ENCODE data around the gene KRT10.

KRT10 gene

GRCh38 chr17:40857535-40857934, 35.1 kb upstream of the KRT10 start:
- TF ChIP-seq ZBTB7A (IDR thresholded peaks at IDR 0.05; ENCODE audit: low read depth) (no peak), EGR1 (IDR thresholded peaks at IDR 0.05) (no peak), YY1 (IDR thresholded peaks at IDR 0.05; ENCODE audit: low read depth) (no peak), EP300 (IDR thresholded peaks at IDR 0.05; ENCODE audit: borderline replicate concordance) (no peak), TAF1 (IDR thresholded peaks at IDR 0.05; ENCODE audit: low read depth) (no peak), MAX (IDR thresholded peaks at IDR 0.05) (no peak), REST (IDR thresholded peaks at IDR 0.05; ENCODE audit: low read depth) (no peak), TCF12 (IDR thresholded peaks at IDR 0.05; ENCODE audit: low read depth) (no peak), NFIC (IDR thresholded peaks at IDR 0.05) (no peak), FOXM1 (IDR thresholded peaks at IDR 0.05; ENCODE audit: borderline replicate concordance, low read depth) (no peak)

- TF ChIP-seq CEBPB (IDR thresholded peaks at IDR 0.05) (no peak), TEAD4 (IDR thresholded peaks at IDR 0.05) (no peak), NFIC (IDR thresholded peaks at IDR 0.05) (no peak)
Observed at GRCh38 chr17:40854175-40854814, 31.9 kb upstream of the KRT10 start.

- TF ChIP-seq TCF12 (IDR thresholded peaks at IDR 0.05; ENCODE audit: low read depth) (no peak), TAF1 (IDR thresholded peaks at IDR 0.05; ENCODE audit: low read depth) (no peak), YY1 (IDR thresholded peaks at IDR 0.05; ENCODE audit: low read depth) (no peak), USF1 (IDR thresholded peaks at IDR 0.05) (no peak), TEAD4 (IDR thresholded peaks at IDR 0.05) (no peak), EP300 (IDR thresholded peaks at IDR 0.05; ENCODE audit: borderline replicate concordance) (no peak), CREB1 (IDR thresholded peaks at IDR 0.05; ENCODE audit: low read depth) (no peak)
Observed at GRCh38 chr17:40852364-40852763, 29.9 kb upstream of the KRT10 start.

GRCh38 chr17:40850293-40850972, 28.0 kb upstream of the KRT10 start:
- TF ChIP-seq USF1 (IDR thresholded peaks at IDR 0.05) (no peak), EGR1 (IDR thresholded peaks at IDR 0.05) (no peak), CREB1 (IDR thresholded peaks at IDR 0.05; ENCODE audit: low read depth) (no peak), RAD21 (IDR thresholded peaks at IDR 0.05; ENCODE audit: low read depth) (no peak), CEBPB (IDR thresholded peaks at IDR 0.05) (no peak), YY1 (IDR thresholded peaks at IDR 0.05; ENCODE audit: low read depth) (no peak), TAF1 (IDR thresholded peaks at IDR 0.05; ENCODE audit: low read depth) (no peak), MAX (IDR thresholded peaks at IDR 0.05) (no peak), ZBTB7A (IDR thresholded peaks at IDR 0.05; ENCODE audit: low read depth) (no peak), NFIC (IDR thresholded peaks at IDR 0.05) (no peak), TCF12 (IDR thresholded peaks at IDR 0.05; ENCODE audit: low read depth) (no peak), TEAD4 (IDR thresholded peaks at IDR 0.05) (no peak), EP300 (IDR thresholded peaks at IDR 0.05; ENCODE audit: borderline replicate concordance) (no peak), REST (IDR thresholded peaks at IDR 0.05; ENCODE audit: low read depth) (no peak), FOXM1 (IDR thresholded peaks at IDR 0.05; ENCODE audit: borderline replicate concordance, low read depth) (no peak)

GRCh38 chr17:40849723-40850122, 27.3 kb upstream of the KRT10 start:
- no peak for TF ChIP-seq FOXM1 (IDR thresholded peaks at IDR 0.05; ENCODE audit: borderline replicate concordance, low read depth)
- no peak for TF ChIP-seq ZBTB7A (IDR thresholded peaks at IDR 0.05; ENCODE audit: low read depth)
- no peak for TF ChIP-seq RAD21 (IDR thresholded peaks at IDR 0.05; ENCODE audit: low read depth)
- no peak for TF ChIP-seq REST (IDR thresholded peaks at IDR 0.05; ENCODE audit: low read depth)
- TF ChIP-seq CREB1 (IDR thresholded peaks at IDR 0.05; ENCODE audit: low read depth) = no peak
- TF ChIP-seq TCF12 (IDR thresholded peaks at IDR 0.05; ENCODE audit: low read depth) = no peak
- TF ChIP-seq TEAD4 (IDR thresholded peaks at IDR 0.05) = no peak
- TF ChIP-seq TAF1 (IDR thresholded peaks at IDR 0.05; ENCODE audit: low read depth) = no peak
- no peak for TF ChIP-seq USF1 (IDR thresholded peaks at IDR 0.05)
- no peak for TF ChIP-seq EGR1 (IDR thresholded peaks at IDR 0.05)
- TF ChIP-seq MAX (IDR thresholded peaks at IDR 0.05) = no peak
- no peak for TF ChIP-seq EP300 (IDR thresholded peaks at IDR 0.05; ENCODE audit: borderline replicate concordance)
- TF ChIP-seq NFIC (IDR thresholded peaks at IDR 0.05) = no peak
- TF ChIP-seq CEBPB (IDR thresholded peaks at IDR 0.05) = no peak
- TF ChIP-seq YY1 (IDR thresholded peaks at IDR 0.05; ENCODE audit: low read depth) = no peak

Data from Ishikawa (cell line).